ENCODE results near the gene TBC1D25.

- TF ChIP-seq REST (IDR thresholded peaks at IDR 0.05; ENCODE audit: low read depth) (no peak), MAX (IDR thresholded peaks at IDR 0.05) (no peak), TAF1 (IDR thresholded peaks at IDR 0.05; ENCODE audit: low read depth) (no peak), NFIC (IDR thresholded peaks at IDR 0.05) (no peak)
These were observed 19.1 kb upstream of the TBC1D25 start for GRCh38 chrX:48520455-48520854.
